Esophagus muscularis mucosa (tissue), 3 donors: Measurements from ENCODE around the gene VMO1.

ENCODE experiments used
- POLR2A ChIP-seq: fragments of 450-650 bp; IDR thresholded peaks from one replicate; pipeline ENCODE4 v1.6.1; 2017; ENCODE audit warnings: antibody characterized with exemption, moderate library complexity, mild to moderate bottlenecking, low read depth
- TF ChIP-seq, protein P1 (sequence below), 3 experiments: fragments of 200-600 bp in 2 of 3; fragments of 450-650 bp in 1 of 3; sonication (generic) in 2 of 3; IDR thresholded peaks; one replicate each; pipeline ENCODE4 v1.5.1; 2017 to 2019; ENCODE audit warnings: antibody characterized with exemption in 3 of 3, mild to moderate bottlenecking in 2 of 3, moderate library complexity in 1 of 3

GRCh38 chr17:4735876-4736651 is 50.1 kb downstream of the VMO1 start:
- TF ChIP-seq, protein P1, sequence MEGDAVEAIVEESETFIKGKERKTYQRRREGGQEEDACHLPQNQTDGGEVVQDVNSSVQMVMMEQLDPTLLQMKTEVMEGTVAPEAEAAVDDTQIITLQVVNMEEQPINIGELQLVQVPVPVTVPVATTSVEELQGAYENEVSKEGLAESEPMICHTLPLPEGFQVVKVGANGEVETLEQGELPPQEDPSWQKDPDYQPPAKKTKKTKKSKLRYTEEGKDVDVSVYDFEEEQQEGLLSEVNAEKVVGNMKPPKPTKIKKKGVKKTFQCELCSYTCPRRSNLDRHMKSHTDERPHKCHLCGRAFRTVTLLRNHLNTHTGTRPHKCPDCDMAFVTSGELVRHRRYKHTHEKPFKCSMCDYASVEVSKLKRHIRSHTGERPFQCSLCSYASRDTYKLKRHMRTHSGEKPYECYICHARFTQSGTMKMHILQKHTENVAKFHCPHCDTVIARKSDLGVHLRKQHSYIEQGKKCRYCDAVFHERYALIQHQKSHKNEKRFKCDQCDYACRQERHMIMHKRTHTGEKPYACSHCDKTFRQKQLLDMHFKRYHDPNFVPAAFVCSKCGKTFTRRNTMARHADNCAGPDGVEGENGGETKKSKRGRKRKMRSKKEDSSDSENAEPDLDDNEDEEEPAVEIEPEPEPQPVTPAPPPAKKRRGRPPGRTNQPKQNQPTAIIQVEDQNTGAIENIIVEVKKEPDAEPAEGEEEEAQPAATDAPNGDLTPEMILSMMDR (IDR thresholded peaks at IDR 0.05): no peak
- TF ChIP-seq POLR2A: no peak
